SK-N-MC (cell line): ENCODE data around the gene SLC4A11.
"Not testable (repeated sequence)": the region's sequence is repeated elsewhere in the genome, so short reads cannot be mapped to it uniquely, and the experiment has no call there.

Source experiments
- DNase-seq: peaks from one replicate; pipeline ENCODE4 v3.0.0-alpha.2; 2011; ENCODE audit warnings: low read depth, low spot score
- H3K27ac ChIP-seq: fragments of 200-600 bp; sonication (generic); 2 replicates; pipeline ENCODE4 v1.5.1; 2016; ENCODE audit warnings: mixed run types
- H3K36me3 ChIP-seq: fragments of 200-600 bp; sonication (generic); 2 replicates; pipeline ENCODE4 v1.6.1; 2017; ENCODE audit warnings: antibody characterized with exemption, low read length, mixed read lengths; ENCODE audit not compliant: insufficient read depth
- H3K4me3 ChIP-seq: fragments of 200-600 bp; sonication (generic); 2 replicates; pipeline ENCODE4 v1.5.1; 2016
- H3K9ac ChIP-seq: fragments of 200-600 bp; sonication (generic); 2 replicates; pipeline ENCODE4 v1.8.0; 2017; ENCODE audit warnings: mixed run types, mixed read lengths; ENCODE audit not compliant: insufficient read length
- H3K9me3 ChIP-seq: fragments of 200-600 bp; sonication (generic); 2 replicates; pipeline ENCODE4 v1.6.1; 2017; ENCODE audit warnings: low read depth, mild to moderate bottlenecking, antibody characterized with exemption, low read length, moderate library complexity, mixed read lengths
- EZH2 ChIP-seq: fragments of 200-600 bp; sonication (generic); IDR thresholded peaks from one replicate; pipeline ENCODE4 v1.6.1; 2017; ENCODE audit warnings: antibody characterized with exemption
- FOXP2 ChIP-seq: optimal IDR thresholded peaks from 2 replicates; pipeline ENCODE3; 2011; ENCODE audit warnings: mild to moderate bottlenecking, moderate library complexity; ENCODE audit not compliant: insufficient read depth; ENCODE audit errors: extremely low read length, control extremely low read depth
- POLR2AphosphoS5 ChIP-seq: IDR thresholded peaks from 2 replicates; pipeline ENCODE4 v1.6.1; 2012; ENCODE audit warnings: mild to moderate bottlenecking, low read depth, low read length, borderline replicate concordance

Gene SLC4A11

DNA sequence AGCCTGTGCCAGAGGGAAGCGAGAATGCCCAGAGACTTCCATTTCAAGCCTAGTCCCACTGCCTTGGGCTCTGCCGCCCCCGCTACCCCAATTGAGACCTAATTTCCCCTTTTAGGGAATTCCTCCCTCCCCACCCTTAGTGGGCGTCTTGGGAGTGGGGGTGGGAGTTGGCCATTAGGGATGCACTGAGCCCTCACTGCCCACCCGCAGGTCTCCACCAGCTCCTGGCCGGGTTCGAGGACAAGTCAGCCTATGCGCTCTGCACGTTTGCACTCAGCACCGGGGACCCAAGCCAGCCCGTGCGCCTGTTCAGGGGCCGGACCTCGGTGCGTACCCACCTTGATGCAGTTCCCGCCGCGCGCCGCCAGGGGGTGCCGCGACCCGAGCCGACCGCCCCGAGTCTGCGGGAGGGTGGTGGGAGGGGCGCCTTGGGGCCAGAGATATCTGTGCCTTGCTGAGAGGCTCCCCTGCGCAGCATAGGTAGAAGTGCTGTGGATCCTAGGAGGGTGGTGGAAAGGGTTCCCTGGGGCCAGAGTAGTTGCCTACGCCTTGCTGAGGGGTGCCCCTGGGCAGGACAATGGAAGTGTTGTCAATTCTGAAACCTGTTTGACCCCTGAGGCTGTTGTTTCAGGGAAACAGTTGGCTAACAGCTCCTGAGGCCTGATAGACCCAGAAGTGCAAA is 20.5 kb downstream of the SLC4A11 start:
- H3K9ac ChIP-seq = no peak overlapping the region
- DNase-seq = no peak
- no peaks in the 10 kb centered on the region for H3K9me3 ChIP-seq
- no peak overlapping the region for H3K4me3 ChIP-seq
- H3K27ac ChIP-seq = no peak overlapping the region
- TF ChIP-seq POLR2AphosphoS5 (no peak; the same call in 1 of the 2 replicates), EZH2 (no peak), FOXP2 (no peak)
- H3K36me3 ChIP-seq = peaks cover 36% of the 10 kb centered on the region

DNA sequence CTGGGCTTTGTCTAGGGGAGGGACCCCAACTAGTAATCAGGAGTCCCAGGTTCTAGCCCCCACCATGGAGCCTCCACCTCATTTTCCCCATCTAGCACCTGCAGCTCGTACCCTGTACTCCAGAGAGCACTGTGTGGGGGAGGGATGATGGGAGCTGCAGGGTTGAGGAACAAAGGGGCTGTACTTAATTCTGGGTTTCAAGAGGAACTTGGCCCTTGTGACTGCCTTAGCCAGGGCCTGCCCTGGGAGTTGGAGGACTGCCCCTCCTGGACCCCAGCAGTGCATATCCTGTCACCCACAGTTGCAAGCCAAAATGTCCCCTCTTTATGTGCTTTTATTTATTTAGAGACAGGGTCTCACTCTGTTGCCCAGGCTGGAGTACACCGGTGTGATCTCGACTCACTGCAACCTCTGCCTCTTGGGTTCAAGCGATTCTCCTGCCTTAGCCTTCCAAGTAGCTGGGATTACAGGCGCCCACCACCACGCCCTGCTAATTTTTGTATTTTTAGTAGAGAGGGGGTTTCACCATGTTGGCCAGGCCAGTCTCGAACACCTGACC is 23.6 kb downstream of the SLC4A11 start:
- H3K9me3 ChIP-seq, H3K27ac ChIP-seq, DNase-seq, H3K9ac ChIP-seq, H3K4me3 ChIP-seq: not testable (repeated sequence)
- peaks cover 23% of the 10 kb centered on the region for H3K36me3 ChIP-seq

DNA sequence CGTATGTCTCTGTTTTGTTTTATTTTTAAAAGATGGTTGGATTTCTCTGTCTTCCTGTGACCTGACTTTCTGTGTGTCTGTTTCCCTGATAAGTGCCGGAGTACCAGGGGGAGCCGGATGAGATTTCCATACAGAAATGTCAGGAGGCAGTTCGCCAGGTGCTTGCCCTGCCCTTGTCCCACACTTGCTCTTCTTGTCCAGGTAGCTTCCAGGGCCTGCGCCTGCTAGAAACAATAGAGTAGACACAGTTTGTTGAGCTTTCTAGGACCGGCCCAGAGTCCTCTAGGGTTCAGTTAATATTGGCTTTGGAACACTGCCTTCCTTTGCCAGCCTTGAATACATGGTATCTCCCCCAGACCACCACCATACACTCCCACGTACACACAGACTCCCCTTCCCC is 25.8 kb downstream of the SLC4A11 start:
- H3K9me3 ChIP-seq = no peaks in the 10 kb centered on the region
- H3K27ac ChIP-seq = no peak overlapping the region
- H3K36me3 ChIP-seq = peaks cover 20% of the 10 kb centered on the region
- H3K9ac ChIP-seq = no peak overlapping the region
- TF ChIP-seq EZH2 (no peak), POLR2AphosphoS5 (no peak), FOXP2 (no peak)
- no peak for DNase-seq
- no peak overlapping the region for H3K4me3 ChIP-seq

DNA sequence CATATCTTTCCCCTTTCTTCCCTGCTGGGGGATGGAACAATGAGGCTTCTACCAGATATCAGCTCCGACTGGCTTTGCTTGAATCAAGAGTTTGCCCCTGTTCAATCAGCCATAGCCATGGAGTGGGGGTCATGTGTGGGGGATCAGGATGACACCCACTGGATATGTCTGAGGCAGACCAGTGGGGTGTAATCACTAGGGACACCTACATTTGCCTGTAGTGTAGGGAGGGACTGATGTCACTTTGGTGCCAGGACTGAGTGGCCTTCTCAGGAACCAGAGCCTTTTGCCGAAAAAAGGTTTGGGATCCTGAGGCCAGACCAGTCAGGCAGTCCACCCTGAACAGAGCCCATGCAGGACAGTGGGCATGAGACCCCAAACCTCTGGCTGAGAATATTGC is 28.6 kb downstream of the SLC4A11 start:
- Histone ChIP-seq H3K4me3 (peak overlapping the region; percentile 88), H3K9me3 (no peaks in the 10 kb centered on the region), H3K27ac (no peak overlapping the region), H3K9ac (peak overlapping the region; percentile 90), H3K36me3 (peaks cover 18% of the 10 kb centered on the region)
- TF ChIP-seq POLR2AphosphoS5 = no peak
- no peak for TF ChIP-seq FOXP2
- no peak for TF ChIP-seq EZH2
- no peak for DNase-seq

DNA sequence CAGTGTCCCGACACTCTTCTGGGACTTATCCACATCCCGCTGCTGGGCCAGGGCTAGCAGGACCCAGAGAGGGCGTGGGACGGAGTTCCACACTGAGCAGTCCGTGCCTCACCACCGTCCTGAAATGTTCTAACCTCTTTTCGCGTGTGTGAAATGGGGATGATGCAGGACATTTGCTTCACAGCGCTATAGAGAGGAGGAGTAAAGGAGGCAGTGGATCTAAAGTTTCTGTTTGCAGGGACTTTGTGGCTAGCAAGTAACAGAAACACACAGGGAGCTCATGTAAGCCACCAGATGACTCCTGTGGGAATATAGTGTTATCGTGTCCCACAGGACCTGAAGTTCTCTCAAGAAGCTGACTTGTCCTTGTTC is 29.1 kb downstream of the SLC4A11 start:
- no peak for DNase-seq
- peaks cover 14% of the 10 kb centered on the region for H3K36me3 ChIP-seq
- H3K9me3 ChIP-seq = no peaks in the 10 kb centered on the region
- H3K4me3 ChIP-seq = peak overlapping the region; percentile 88
- peak overlapping the region; percentile 9; the same call in 1 of the 2 replicates for H3K27ac ChIP-seq
- peak overlapping the region; percentile 90 for H3K9ac ChIP-seq
- no peak for TF ChIP-seq EZH2
- TF ChIP-seq FOXP2 = no peak
- TF ChIP-seq POLR2AphosphoS5 = no peak

DNA sequence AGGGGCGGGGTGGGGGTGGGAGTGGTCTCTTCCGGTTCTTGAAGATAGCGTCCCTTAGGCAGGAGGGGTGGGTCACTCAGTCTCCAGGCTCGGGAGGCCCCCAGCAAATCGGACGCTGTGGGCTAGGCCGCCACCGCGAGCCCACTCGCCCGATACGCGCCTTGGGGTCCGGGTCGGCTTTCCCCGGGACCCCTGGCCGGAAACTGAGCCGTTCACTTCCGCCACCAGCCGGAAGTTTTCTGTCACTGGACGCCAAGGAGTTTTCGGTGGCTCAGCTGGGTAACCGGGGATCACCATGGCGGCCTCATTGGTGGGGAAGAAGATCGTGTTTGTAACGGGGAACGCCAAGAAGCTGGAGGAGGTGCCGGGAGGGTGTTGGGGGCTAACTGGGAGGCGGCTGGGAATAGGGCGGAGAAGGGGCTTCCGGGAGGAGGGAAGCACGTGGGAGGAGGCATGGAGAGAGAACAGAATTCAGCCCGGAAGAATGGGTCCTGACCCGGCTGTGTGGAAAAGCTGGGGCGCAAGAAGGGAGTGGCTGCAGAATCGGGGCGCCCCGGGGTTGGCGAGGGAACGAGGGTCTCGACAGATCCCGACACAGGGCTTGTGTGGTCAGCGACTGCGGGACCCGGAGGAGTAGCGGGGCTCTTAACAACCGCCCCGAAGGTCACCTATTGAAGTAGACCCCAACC is 29.6 kb downstream of the SLC4A11 start, which contains the start of gene ITPA:
Gene ITPA (plus strand): TSS at position 242 of the 689 bp plus-strand sequence. CDS start 54 bp downstream, at position 296.
- TF ChIP-seq POLR2AphosphoS5 (peak; percentile 97), FOXP2 (no peak)
- H3K27ac ChIP-seq = peak within 1 kb of the TSS; percentile 57; the same call in 1 of the 2 replicates
- DNase-seq = no peak
- peak within 1 kb of the TSS; percentile 90 for H3K9ac ChIP-seq
- H3K9me3 ChIP-seq = no peaks in the 10 kb centered on the region
- peaks cover 11% of the 10 kb centered on the region for H3K36me3 ChIP-seq
- peak within 1 kb of the TSS; percentile 88 for H3K4me3 ChIP-seq

DNA sequence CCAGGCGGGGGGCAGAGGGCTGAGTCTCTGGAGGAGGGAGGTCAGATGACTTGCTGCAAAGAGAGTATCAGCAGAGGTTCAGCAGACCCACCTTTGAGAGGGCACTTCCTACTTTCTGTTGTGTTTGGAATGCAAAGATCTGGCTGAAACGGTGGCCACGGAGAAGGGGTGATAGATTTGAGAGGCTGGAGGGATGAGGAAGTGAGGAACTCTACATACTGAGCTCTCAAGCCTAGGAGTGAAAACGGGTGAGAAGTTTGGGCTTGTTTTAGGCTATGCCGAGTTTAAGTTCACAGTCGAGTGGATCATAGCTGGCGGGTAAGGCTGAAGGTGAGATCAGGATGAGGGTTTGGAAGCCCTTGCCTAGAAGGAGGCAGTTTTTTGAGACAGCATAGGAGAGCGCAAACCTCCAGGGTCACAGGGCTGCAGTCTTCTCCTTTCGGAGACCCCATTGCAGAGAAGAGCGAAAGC is 30.2 kb downstream of the SLC4A11 start:
- no peaks in the 10 kb centered on the region for H3K9me3 ChIP-seq
- H3K4me3 ChIP-seq = peak overlapping the region; percentile 88
- TF ChIP-seq POLR2AphosphoS5 = no peak
- peak overlapping the region; percentile 90 for H3K9ac ChIP-seq
- no peak for DNase-seq
- peak overlapping the region; percentile 57; the same call in 1 of the 2 replicates for H3K27ac ChIP-seq
- H3K36me3 ChIP-seq = peaks cover 8% of the 10 kb centered on the region

DNA sequence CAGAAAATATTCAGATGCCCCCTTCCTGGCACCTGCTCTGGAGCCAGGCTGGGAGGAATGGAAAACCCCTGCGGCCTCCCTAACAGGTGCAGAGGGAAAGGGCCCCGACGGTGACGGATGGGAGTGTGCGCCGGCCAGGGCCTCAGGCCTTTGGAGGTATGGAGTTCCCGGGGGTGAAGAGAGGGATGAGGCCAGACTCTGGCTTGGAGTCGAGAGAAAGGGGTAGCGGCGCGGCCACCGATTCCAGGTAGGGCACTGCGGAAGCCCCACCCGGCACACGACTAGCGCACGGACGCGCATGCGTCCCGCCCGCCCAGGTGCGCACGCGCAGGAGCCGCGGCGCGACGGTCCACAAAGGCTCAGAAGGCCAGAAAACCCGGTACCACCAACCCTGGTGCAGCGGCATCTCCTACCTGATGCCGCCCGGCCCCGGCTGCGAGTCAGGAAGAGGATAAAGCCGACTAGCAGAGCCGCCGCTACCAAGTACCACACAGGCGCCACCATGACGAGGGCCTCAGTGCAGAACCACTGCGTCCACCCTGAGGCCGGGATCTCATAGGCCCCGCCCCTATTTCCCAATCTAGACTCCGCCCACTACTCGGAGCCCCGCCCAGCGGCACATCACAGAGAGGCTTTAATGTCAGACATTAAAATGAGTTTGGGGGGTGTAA is 34.7 kb downstream of the SLC4A11 start, which contains the start of gene DDRGK1:
Gene DDRGK1 (minus strand): TSS at position 559 of the 671 bp plus-strand sequence. CDS start 55 bp downstream, at position 504.
- Histone ChIP-seq H3K36me3 (peaks cover 23% of the 10 kb centered on the region; the same call in 1 of the 2 replicates), H3K27ac (peak within 1 kb of the TSS; percentile 70), H3K4me3 (peak within 1 kb of the TSS; percentile 95), H3K9me3 (no peaks in the 10 kb centered on the region), H3K9ac (peak within 1 kb of the TSS; percentile 91)
- DNase-seq = peak; percentile 55
- TF ChIP-seq FOXP2 = no peak
- TF ChIP-seq POLR2AphosphoS5 = peak; percentile 97
